Fibroblast of pulmonary artery (primary cell): ENCODE measurements around the gene TLK1.

Experiments used
- DNase-seq: peaks from one replicate; pipeline ENCODE4 v3.0.0-alpha.2; 2010; ENCODE audit warnings: low read depth
- H3K4me3 ChIP-seq: replicated peaks from 2 replicates; pipeline ENCODE4 v1.5.1; 2011; ENCODE audit warnings: low read depth, mild to moderate bottlenecking, control low read depth, low read length, moderate library complexity
- TF ChIP-seq, protein P1 (sequence below): IDR thresholded peaks from 2 replicates; pipeline ENCODE4 v1.5.1; 2011; ENCODE audit warnings: mild to moderate bottlenecking, control low read depth, low read length, inconsistent platforms; ENCODE audit errors: missing control alignments

Gene TLK1

GRCh38 chr2:171036532-171036931 lies 124.2 kb downstream of the TLK1 start:
- DNase-seq: no peak
- TF ChIP-seq, protein P1, sequence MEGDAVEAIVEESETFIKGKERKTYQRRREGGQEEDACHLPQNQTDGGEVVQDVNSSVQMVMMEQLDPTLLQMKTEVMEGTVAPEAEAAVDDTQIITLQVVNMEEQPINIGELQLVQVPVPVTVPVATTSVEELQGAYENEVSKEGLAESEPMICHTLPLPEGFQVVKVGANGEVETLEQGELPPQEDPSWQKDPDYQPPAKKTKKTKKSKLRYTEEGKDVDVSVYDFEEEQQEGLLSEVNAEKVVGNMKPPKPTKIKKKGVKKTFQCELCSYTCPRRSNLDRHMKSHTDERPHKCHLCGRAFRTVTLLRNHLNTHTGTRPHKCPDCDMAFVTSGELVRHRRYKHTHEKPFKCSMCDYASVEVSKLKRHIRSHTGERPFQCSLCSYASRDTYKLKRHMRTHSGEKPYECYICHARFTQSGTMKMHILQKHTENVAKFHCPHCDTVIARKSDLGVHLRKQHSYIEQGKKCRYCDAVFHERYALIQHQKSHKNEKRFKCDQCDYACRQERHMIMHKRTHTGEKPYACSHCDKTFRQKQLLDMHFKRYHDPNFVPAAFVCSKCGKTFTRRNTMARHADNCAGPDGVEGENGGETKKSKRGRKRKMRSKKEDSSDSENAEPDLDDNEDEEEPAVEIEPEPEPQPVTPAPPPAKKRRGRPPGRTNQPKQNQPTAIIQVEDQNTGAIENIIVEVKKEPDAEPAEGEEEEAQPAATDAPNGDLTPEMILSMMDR: no peak
- H3K4me3 ChIP-seq: no peak overlapping the region

GRCh38 chr2:171034315-171034714 lies 126.4 kb downstream of the TLK1 start:
- TF ChIP-seq, protein P1: no peak
- DNase-seq: no peak
- H3K4me3 ChIP-seq: no peak overlapping the region

GRCh38 chr2:171025214-171025613 lies 135.5 kb downstream of the TLK1 start:
- TF ChIP-seq, protein P1: no peak
- DNase-seq: no peak
- no peak overlapping the region for H3K4me3 ChIP-seq

DNA sequence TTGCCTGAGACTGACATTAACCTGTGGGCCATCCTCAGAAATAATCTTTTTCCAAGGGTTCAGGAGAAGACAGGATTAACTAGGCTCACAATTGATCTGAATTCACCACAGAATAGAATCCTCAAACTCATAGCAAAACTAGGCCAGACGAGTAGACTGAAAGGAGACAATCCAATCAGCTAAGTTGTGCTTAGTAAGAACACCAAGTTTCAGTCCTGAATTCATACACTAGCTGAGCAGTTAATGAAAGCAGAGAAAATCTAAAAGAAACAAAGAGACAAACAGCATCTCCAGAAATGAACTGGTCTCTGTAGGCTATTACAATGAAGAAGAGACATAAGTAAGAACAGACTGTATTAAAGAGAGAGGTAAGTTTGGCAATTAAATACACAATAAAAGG lies 142.2 kb downstream of the TLK1 start:
- no peak for DNase-seq
- no peak overlapping the region for H3K4me3 ChIP-seq
- TF ChIP-seq, protein P1: no peak

- DNase-seq: no peak
- H3K4me3 ChIP-seq: no peak overlapping the region
- TF ChIP-seq, protein P1: no peak
Measured at GRCh38 chr2:171016125-171016524, 144.6 kb downstream of the TLK1 start.

GRCh38 chr2:171013851-171014250 lies 146.8 kb downstream of the TLK1 start:
- TF ChIP-seq, protein P1: no peak
- no peak for DNase-seq
- no peak overlapping the region for H3K4me3 ChIP-seq

- DNase-seq: no peak
- TF ChIP-seq, protein P1: no peak
Measured at GRCh38 chr2:171009386-171009785, 151.3 kb downstream of the TLK1 start.

More at GRCh38 chr2:171009386-171009785, 151.3 kb downstream of the TLK1 start:
- no peak overlapping the region for H3K4me3 ChIP-seq
